Glutamatergic neuron (in vitro differentiated cells): ENCODE data around the gene PRPF6. TPM values are rescaled to one million over a fixed set of nuclear protein-coding genes. Genes with fewer than 3 reads are reported as not detected.
A peak's percentile ranks its signal among the peaks of the same experiment; 100 is the strongest.

ENCODE experiments used
- DNase-seq: peaks from one replicate; pipeline ENCODE4 v3.0.0; 2022
- H3K27ac Mint-ChIP-seq: one replicate; pipeline ENCODE4 v1.8.0; 2020; ENCODE audit warnings: mild to moderate bottlenecking, mixed read lengths, inconsistent platforms; ENCODE audit not compliant: unreplicated experiment
- H3K27me3 Mint-ChIP-seq: one replicate; pipeline ENCODE4 v1.8.0; 2020; ENCODE audit warnings: mild to moderate bottlenecking, moderate library complexity, mixed read lengths, inconsistent platforms; ENCODE audit not compliant: unreplicated experiment
- H3K36me3 Mint-ChIP-seq: one replicate; pipeline ENCODE4 v1.8.0; 2020; ENCODE audit warnings: mild to moderate bottlenecking, mixed read lengths, inconsistent platforms; ENCODE audit not compliant: unreplicated experiment
- H3K4me1 Mint-ChIP-seq: one replicate; pipeline ENCODE4 v1.8.0; 2020; ENCODE audit warnings: mild to moderate bottlenecking, low read depth, mixed read lengths, inconsistent platforms; ENCODE audit not compliant: unreplicated experiment
- H3K4me3 Mint-ChIP-seq: one replicate; pipeline ENCODE4 v1.8.0; 2020; ENCODE audit warnings: mild to moderate bottlenecking, mixed read lengths, inconsistent platforms; ENCODE audit not compliant: unreplicated experiment
- H3K9me3 Mint-ChIP-seq: one replicate; pipeline ENCODE4 v1.8.0; 2020; ENCODE audit warnings: mild to moderate bottlenecking, moderate library complexity, mixed read lengths, inconsistent platforms; ENCODE audit not compliant: unreplicated experiment
- CTCF ChIP-seq: fragments of 200-600 bp; sonication (generic); IDR thresholded peaks from one replicate; pipeline ENCODE4 v1.5.0; 2021; ENCODE audit not compliant: partially characterized antibody, unreplicated experiment
- total RNA-seq: library from RNA; stranded (reverse); fragmentation: NEBNext Ultra II Directional; extraction: Animal tissue kit (Norgen Biotek cat#: 25700); gene quantifications from one replicate; pipeline ENCODE4 v1.2.1, GENCODE V29; 2021; ENCODE audit not compliant: unreplicated experiment

PRPF6 gene
- total RNA-seq, 1 donor from 2014 or later: 60.9 TPM

- peak; percentile 12 for TF ChIP-seq CTCF
- Mint-ChIP-seq H3K27ac (no peak within 1 kb of the TSS), H3K4me3 (peak within 1 kb of the TSS; percentile 94), H3K9me3 (peaks cover 7% of the 10 kb centered on the region), H3K4me1 (peaks cover 8% of the 10 kb centered on the region), H3K27me3 (peaks cover 14% of the 10 kb centered on the region), H3K36me3 (no peaks in the 10 kb centered on the region)
- peak; percentile 62 for DNase-seq
Measured at GRCh38 chr20:63979557-63980316, 1.2 kb upstream of the PRPF6 start, which contains the start of gene SAMD10. TSS of gene SAMD10 (minus strand) at chr20:63979642. CDS start at chr20:63979467, 175 bp downstream.

GRCh38 chr20:63980317-63980805 lies 571 bp upstream of the PRPF6 start:
- DNase-seq: no peak
- no peak for TF ChIP-seq CTCF
- no peak overlapping the region for H3K27ac Mint-ChIP-seq
- peaks cover 4% of the 10 kb centered on the region for H3K9me3 Mint-ChIP-seq
- H3K4me3 Mint-ChIP-seq: peak overlapping the region; percentile 94
- no peaks in the 10 kb centered on the region for H3K36me3 Mint-ChIP-seq
- peaks cover 14% of the 10 kb centered on the region for H3K27me3 Mint-ChIP-seq
- peaks cover 8% of the 10 kb centered on the region for H3K4me1 Mint-ChIP-seq

- H3K27ac Mint-ChIP-seq: no peak overlapping the region
Measured at GRCh38 chr20:63982937-63983336, 2.0 kb downstream of the PRPF6 start.

GRCh38 chr20:64000906-64001305 lies 20.0 kb downstream of the PRPF6 start:
- no peaks in the 10 kb centered on the region for H3K27me3 Mint-ChIP-seq
- H3K36me3 Mint-ChIP-seq: peaks cover 4% of the 10 kb centered on the region
- H3K4me3 Mint-ChIP-seq: no peak overlapping the region
- no peaks in the 10 kb centered on the region for H3K4me1 Mint-ChIP-seq
- no peaks in the 10 kb centered on the region for H3K9me3 Mint-ChIP-seq
- DNase-seq: no peak
- H3K27ac Mint-ChIP-seq: no peak overlapping the region
- TF ChIP-seq CTCF: no peak

More at GRCh38 chr20:63982937-63983336, 2.0 kb downstream of the PRPF6 start:
- DNase-seq: no peak
- peaks cover 4% of the 10 kb centered on the region for H3K9me3 Mint-ChIP-seq
- no peak for TF ChIP-seq CTCF
- peaks cover 7% of the 10 kb centered on the region for H3K27me3 Mint-ChIP-seq
- peak overlapping the region; percentile 9 for H3K4me3 Mint-ChIP-seq
- no peaks in the 10 kb centered on the region for H3K36me3 Mint-ChIP-seq
- H3K4me1 Mint-ChIP-seq: peaks cover 8% of the 10 kb centered on the region

GRCh38 chr20:64001607-64002011 lies 20.7 kb downstream of the PRPF6 start:
- Mint-ChIP-seq H3K4me3 (no peak overlapping the region), H3K36me3 (peaks cover 4% of the 10 kb centered on the region), H3K4me1 (peaks cover under 1% of the 10 kb centered on the region), H3K27me3 (no peaks in the 10 kb centered on the region), H3K27ac (no peak overlapping the region), H3K9me3 (no peaks in the 10 kb centered on the region)
- no peak for TF ChIP-seq CTCF
- DNase-seq: no peak
